Breast epithelium (tissue), 4 donors: ENCODE results near the gene SLCO2B1. TPM values are rescaled to one million over a fixed set of nuclear protein-coding genes. Genes with fewer than 3 reads are reported as not detected.

Experiments
- DNase-seq, 2 donors: peaks; one replicate each; pipeline ENCODE4 v3.0.0-alpha.2; 2019; ENCODE audit warnings: low spot score in 2 of 2
- H3K27ac ChIP-seq, 2 donors: fragments of 200-600 bp; sonication (generic) in 1 of 2; one replicate each; pipeline ENCODE4 v1.5.1; 2016 to 2019; ENCODE audit warnings: mild to moderate bottlenecking in 1 of 2
- H3K27me3 ChIP-seq, 2 donors: fragments of 200-600 bp; sonication (generic) in 1 of 2; one replicate each; pipeline versions ENCODE4 v1.5.1 to v1.6.0; 2017 to 2019; ENCODE audit warnings: control low read depth in 1 of 2, mild to moderate bottlenecking in 1 of 2
- H3K36me3 ChIP-seq: fragments of 200-600 bp; one replicate; pipeline ENCODE4 v1.5.1; 2019
- H3K4me1 ChIP-seq, 2 donors: fragments of 200-600 bp; sonication (generic); one replicate each; pipeline ENCODE4 v1.5.1; 2016 to 2019; ENCODE audit warnings: control low read depth in 1 of 2
- H3K4me3 ChIP-seq, 3 donors: fragments of 200-600 bp; sonication (generic); 1 replicate in 2 of 3; 2 replicates in 1 of 3; pipeline ENCODE4 v1.5.1; 2016 to 2019; ENCODE audit warnings: mild to moderate bottlenecking in 3 of 3, moderate library complexity in 2 of 3
- H3K9me3 ChIP-seq, 2 donors: fragments of 200-600 bp; sonication (generic) in 1 of 2; one replicate each; pipeline ENCODE4 v1.5.1; 2016 to 2019; ENCODE audit warnings: control low read depth in 1 of 2
- POLR2A ChIP-seq: fragments of 450-650 bp; IDR thresholded peaks from one replicate; pipeline ENCODE4 v1.6.1; 2016; ENCODE audit warnings: antibody characterized with exemption, mild to moderate bottlenecking, moderate library complexity
- POLR2AphosphoS5 ChIP-seq, 3 donors: sonication (generic); formaldehyde crosslinking; IDR thresholded peaks; one replicate each; pipeline ENCODE4 v1.6.1; 2017; ENCODE audit warnings: antibody characterized with exemption in 3 of 3
- intact Hi-C: fragments of 100-400 bp; cut with DNase I; formaldehyde crosslinking; loops from one replicate; pipeline ENCODE4 v1.15.1; 2023; ENCODE audit warnings: low total_unique reads
- total RNA-seq, 3 donors: library from RNA; depleted of rRNA; stranded (reverse); fragments of >200 nt; gene quantifications; one replicate each; pipeline ENCODE4 v1.1.0, GENCODE V29; 2016
- TF ChIP-seq, protein P1 (sequence below), 3 donors: fragments of 450-650 bp; IDR thresholded peaks; one replicate each; pipeline ENCODE4 v1.5.1; 2016 to 2017; ENCODE audit warnings: antibody characterized with exemption in 3 of 3, mild to moderate bottlenecking in 3 of 3, moderate library complexity in 3 of 3

Gene SLCO2B1
- total RNA-seq, 3 donors from 2014 or later = 23.9 to 86.9 (median 32.3) TPM

DNA sequence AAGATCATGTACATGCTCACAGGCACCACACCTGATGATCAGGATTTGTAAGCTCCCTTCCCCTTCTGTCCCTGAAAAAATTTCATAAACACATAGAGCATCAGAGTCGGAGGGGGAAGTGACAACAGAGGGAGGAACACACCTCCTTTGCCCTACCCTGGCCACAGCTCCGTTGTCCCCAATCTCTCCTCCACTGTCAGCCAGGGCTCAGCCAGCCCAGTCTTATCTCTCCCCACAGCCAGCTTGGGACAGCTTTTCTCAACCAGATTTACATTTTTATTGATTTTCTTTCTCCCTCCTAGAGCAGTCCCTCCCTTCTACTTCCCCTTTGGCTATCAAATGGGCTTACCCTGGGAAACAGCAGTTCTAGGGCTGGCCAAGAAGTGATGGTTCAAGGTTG, 57.5 kb downstream of the SLCO2B1 start:
- Histone ChIP-seq H3K27ac (no peak overlapping the region), H3K4me3 (no peak overlapping the region), H3K4me1 (no peaks in the 10 kb centered on the region), H3K27me3 (no peaks in the 10 kb centered on the region), H3K36me3 (no peaks in the 10 kb centered on the region), H3K9me3 (no peaks in the 10 kb centered on the region)
- TF ChIP-seq, protein P1, sequence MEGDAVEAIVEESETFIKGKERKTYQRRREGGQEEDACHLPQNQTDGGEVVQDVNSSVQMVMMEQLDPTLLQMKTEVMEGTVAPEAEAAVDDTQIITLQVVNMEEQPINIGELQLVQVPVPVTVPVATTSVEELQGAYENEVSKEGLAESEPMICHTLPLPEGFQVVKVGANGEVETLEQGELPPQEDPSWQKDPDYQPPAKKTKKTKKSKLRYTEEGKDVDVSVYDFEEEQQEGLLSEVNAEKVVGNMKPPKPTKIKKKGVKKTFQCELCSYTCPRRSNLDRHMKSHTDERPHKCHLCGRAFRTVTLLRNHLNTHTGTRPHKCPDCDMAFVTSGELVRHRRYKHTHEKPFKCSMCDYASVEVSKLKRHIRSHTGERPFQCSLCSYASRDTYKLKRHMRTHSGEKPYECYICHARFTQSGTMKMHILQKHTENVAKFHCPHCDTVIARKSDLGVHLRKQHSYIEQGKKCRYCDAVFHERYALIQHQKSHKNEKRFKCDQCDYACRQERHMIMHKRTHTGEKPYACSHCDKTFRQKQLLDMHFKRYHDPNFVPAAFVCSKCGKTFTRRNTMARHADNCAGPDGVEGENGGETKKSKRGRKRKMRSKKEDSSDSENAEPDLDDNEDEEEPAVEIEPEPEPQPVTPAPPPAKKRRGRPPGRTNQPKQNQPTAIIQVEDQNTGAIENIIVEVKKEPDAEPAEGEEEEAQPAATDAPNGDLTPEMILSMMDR (IDR thresholded peaks at IDR 0.05) = no peak
- TF ChIP-seq POLR2AphosphoS5 (IDR thresholded peaks at IDR 0.05) (no peak), POLR2A (no peak)
- DNase-seq = no peak
- intact Hi-C loops = no loop called here

DNA sequence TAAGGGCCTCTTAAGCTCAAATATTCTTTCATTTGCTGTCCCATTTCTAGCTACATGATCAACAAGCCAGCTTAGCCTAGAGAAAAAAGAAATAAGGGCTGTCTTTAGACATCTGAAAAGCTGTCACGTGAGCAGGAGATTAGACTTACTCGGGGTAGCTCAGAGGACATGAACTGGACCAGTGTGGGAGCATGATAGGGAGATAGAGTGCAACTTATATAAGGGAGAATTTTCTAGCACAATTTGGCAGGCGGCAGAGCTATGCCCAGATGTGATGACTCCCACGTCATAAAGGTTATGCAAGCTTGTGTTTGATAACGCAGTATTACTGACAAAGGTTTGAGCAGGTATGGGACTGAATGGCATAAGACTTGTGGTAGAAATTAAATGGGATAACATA, 61.5 kb downstream of the SLCO2B1 start:
- Histone ChIP-seq H3K27ac (no peak overlapping the region), H3K4me1 (no peaks in the 10 kb centered on the region), H3K36me3 (no peaks in the 10 kb centered on the region), H3K4me3 (no peak overlapping the region), H3K27me3 (no peaks in the 10 kb centered on the region), H3K9me3 (no peaks in the 10 kb centered on the region)
- intact Hi-C loops = no loop called here
- TF ChIP-seq POLR2AphosphoS5 (IDR thresholded peaks at IDR 0.05) (no peak), POLR2A (no peak)
- TF ChIP-seq, protein P1 (IDR thresholded peaks at IDR 0.05) = no peak
- no peak for DNase-seq

DNA sequence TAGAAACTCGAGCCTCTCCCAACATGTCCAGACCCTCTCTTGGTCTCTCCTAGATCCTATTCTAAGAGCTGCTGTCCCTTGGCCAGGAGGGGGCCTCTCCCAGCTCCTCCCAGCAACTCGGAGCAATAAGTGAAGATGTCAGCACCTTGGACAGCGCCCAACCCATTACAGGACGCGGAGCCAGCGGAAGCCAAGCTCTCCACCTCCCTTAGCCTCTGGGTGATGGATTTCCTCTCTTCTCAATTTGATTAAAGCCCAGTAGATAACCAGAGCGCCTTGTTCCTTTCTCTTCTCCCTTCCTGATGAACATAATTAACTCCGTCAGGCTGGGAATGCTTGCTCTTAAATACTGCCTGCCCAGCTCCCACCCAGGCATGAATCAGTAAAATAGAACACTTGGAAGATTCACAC, 63.5 kb downstream of the SLCO2B1 start:
- TF ChIP-seq, protein P1 (IDR thresholded peaks at IDR 0.05) = no peak
- TF ChIP-seq POLR2AphosphoS5 (IDR thresholded peaks at IDR 0.05) (no peak), POLR2A (no peak)
- H3K4me1 ChIP-seq = no peaks in the 10 kb centered on the region
- DNase-seq = peak in 1 of 2 donors; percentile 71
- H3K9me3 ChIP-seq = no peaks in the 10 kb centered on the region
- no peaks in the 10 kb centered on the region for H3K27me3 ChIP-seq
- H3K27ac ChIP-seq = no peak overlapping the region
- intact Hi-C loops = no loop called here
- H3K36me3 ChIP-seq = no peaks in the 10 kb centered on the region
- no peak overlapping the region for H3K4me3 ChIP-seq

DNA sequence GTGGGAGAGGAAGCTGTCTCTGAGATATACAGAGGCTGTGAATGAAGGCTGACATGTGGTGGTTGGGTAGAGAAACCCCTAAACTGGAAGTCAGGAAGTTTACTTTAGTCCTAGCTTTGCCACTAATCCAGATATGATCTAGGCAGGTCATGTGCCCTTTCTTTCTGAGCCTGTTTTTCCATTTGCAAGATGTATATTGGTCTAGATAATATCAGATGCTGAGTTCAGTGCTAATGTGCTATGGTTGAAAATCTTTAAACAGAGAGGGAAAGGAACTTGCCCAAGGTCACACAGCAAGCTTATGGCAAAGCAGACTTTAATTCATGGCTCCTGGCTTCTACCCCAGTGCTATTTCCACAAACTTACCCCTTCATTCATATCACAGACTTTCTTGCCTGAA, 63.9 kb downstream of the SLCO2B1 start:
- no peaks in the 10 kb centered on the region for H3K27me3 ChIP-seq
- no peaks in the 10 kb centered on the region for H3K36me3 ChIP-seq
- no peaks in the 10 kb centered on the region for H3K4me1 ChIP-seq
- H3K27ac ChIP-seq = no peak overlapping the region
- H3K9me3 ChIP-seq = no peaks in the 10 kb centered on the region
- H3K4me3 ChIP-seq = no peak overlapping the region
- no peak for DNase-seq
- no peak for TF ChIP-seq POLR2A
- no peak for TF ChIP-seq POLR2AphosphoS5 (IDR thresholded peaks at IDR 0.05)
- intact Hi-C loops = no loop called here

DNA sequence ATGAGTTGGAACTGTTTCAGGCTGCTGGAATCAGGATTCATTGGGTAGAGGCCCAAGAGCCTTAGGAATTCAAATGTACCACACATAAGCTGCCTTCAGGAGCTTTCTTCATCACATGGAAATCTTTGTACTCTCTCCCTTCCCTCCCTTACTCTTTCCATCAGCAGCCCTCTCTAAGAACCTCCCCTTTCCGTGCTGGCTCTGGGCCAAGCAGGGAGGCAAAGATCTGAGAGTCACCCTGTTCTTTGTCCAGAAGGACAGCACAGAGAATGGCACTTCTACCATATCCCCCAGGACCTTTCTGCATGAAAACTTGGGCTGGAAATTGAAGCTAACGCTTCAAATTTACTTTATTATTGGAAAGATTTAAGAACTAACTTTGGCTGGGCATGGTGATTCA, 69.0 kb downstream of the SLCO2B1 start:
- intact Hi-C loops = no loop called here
- no peak overlapping the region for H3K4me3 ChIP-seq
- no peaks in the 10 kb centered on the region for H3K4me1 ChIP-seq
- no peak for DNase-seq
- H3K9me3 ChIP-seq = no peaks in the 10 kb centered on the region
- H3K36me3 ChIP-seq = no peaks in the 10 kb centered on the region
- no peaks in the 10 kb centered on the region for H3K27me3 ChIP-seq
- TF ChIP-seq POLR2AphosphoS5 (IDR thresholded peaks at IDR 0.05) (no peak), POLR2A (no peak)
- TF ChIP-seq, protein P1 (IDR thresholded peaks at IDR 0.05) = no peak
- H3K27ac ChIP-seq = no peak overlapping the region
